GM21529 (cell line): ENCODE measurements around the gene STX2.
A peak's percentile ranks its signal among the peaks of the same experiment; 100 is the strongest.
"Not testable (repeated sequence)": the region's sequence is repeated elsewhere in the genome, so short reads cannot be mapped to it uniquely, and the experiment has no call there.

ENCODE experiments used
- ATAC-seq: cut with Tn5 transposase; IDR thresholded peaks from one replicate; pipeline ENCODE4 v1.9.1; 2021; ENCODE audit not compliant: unreplicated experiment

STX2 gene

GRCh38 chr12:130768120-130768519, 70.9 kb downstream of the STX2 start:
- no peak for ATAC-seq

- ATAC-seq = no peak
Observed at GRCh38 chr12:130766470-130766869, 72.6 kb downstream of the STX2 start.

GRCh38 chr12:130765186-130765659, 73.8 kb downstream of the STX2 start:
- ATAC-seq = no peak

- no peak for ATAC-seq
Observed at GRCh38 chr12:130764475-130765185, 74.4 kb downstream of the STX2 start.

GRCh38 chr12:130764073-130764472, 75.0 kb downstream of the STX2 start:
- ATAC-seq = no peak

- ATAC-seq = no peak
Observed at GRCh38 chr12:130762319-130762675, 76.8 kb downstream of the STX2 start.

- peak; percentile 56 for ATAC-seq
Observed at GRCh38 chr12:130761537-130762318, 77.3 kb downstream of the STX2 start.

- no peak for ATAC-seq
Observed at GRCh38 chr12:130754234-130754901, 84.7 kb downstream of the STX2 start.

GRCh38 chr12:130752692-130753230, 86.3 kb downstream of the STX2 start:
- ATAC-seq = no peak

GRCh38 chr12:130752037-130752436, 87.0 kb downstream of the STX2 start:
- ATAC-seq = not testable (repeated sequence)

- ATAC-seq = no peak
Observed at GRCh38 chr12:130748786-130749185, 90.3 kb downstream of the STX2 start.

- peak; percentile 93 for ATAC-seq
Observed at GRCh38 chr12:130747867-130748740, 90.9 kb downstream of the STX2 start.

- no peak for ATAC-seq
Observed at GRCh38 chr12:130746546-130746945, 92.5 kb downstream of the STX2 start.

- no peak for ATAC-seq
Observed at GRCh38 chr12:130745921-130746320, 93.1 kb downstream of the STX2 start.

- no peak for ATAC-seq
Observed at GRCh38 chr12:130744274-130744673, 94.8 kb downstream of the STX2 start.

GRCh38 chr12:130743606-130744005, 95.4 kb downstream of the STX2 start:
- ATAC-seq = no peak

GRCh38 chr12:130743176-130743575, 95.9 kb downstream of the STX2 start:
- ATAC-seq = no peak

- ATAC-seq = no peak
Observed at GRCh38 chr12:130742716-130743115, 96.3 kb downstream of the STX2 start.

GRCh38 chr12:130742112-130742511, 96.9 kb downstream of the STX2 start:
- ATAC-seq = no peak
